ENCODE results near the gene RNF112. TPM values are rescaled to one million over a fixed set of nuclear protein-coding genes. Genes with fewer than 3 reads are reported as not detected.

The RNF112 gene
- total and polyA plus RNA-seq, 2 of the 8 experiments (the other 6 are each of a cell fraction or from before 2014, with no cell fraction given), result 1.1 to 2.2 TPM

- TF ChIP-seq SAP30 (IDR thresholded peaks at IDR 0.05; ENCODE audit: insufficient read depth, insufficient replicate concordance, low read length) (no peak), JUND (IDR thresholded peaks at IDR 0.05; ENCODE audit: low read length) (no peak)
- TF ChIP-seq, protein P1, sequence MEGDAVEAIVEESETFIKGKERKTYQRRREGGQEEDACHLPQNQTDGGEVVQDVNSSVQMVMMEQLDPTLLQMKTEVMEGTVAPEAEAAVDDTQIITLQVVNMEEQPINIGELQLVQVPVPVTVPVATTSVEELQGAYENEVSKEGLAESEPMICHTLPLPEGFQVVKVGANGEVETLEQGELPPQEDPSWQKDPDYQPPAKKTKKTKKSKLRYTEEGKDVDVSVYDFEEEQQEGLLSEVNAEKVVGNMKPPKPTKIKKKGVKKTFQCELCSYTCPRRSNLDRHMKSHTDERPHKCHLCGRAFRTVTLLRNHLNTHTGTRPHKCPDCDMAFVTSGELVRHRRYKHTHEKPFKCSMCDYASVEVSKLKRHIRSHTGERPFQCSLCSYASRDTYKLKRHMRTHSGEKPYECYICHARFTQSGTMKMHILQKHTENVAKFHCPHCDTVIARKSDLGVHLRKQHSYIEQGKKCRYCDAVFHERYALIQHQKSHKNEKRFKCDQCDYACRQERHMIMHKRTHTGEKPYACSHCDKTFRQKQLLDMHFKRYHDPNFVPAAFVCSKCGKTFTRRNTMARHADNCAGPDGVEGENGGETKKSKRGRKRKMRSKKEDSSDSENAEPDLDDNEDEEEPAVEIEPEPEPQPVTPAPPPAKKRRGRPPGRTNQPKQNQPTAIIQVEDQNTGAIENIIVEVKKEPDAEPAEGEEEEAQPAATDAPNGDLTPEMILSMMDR (IDR thresholded peaks at IDR 0.05; ENCODE audit: control extremely low read depth in 1 of 3, insufficient read depth in 1 of 3, low read depth in 1 of 3, low read length in 3 of 3), result no peak
These were observed 26.2 kb upstream of the RNF112 start (continued) for GRCh38 chr17:19384723-19385391.

Measured in H1 (cell line).